ENCODE measurements around the gene SLF2. TPM values are rescaled to one million over a fixed set of nuclear protein-coding genes. Genes with fewer than 3 reads are reported as not detected.

The SLF2 gene
- total and polyA plus RNA-seq, 2 donors from 2014 or later: 6.7 to 29.6 TPM

DNA sequence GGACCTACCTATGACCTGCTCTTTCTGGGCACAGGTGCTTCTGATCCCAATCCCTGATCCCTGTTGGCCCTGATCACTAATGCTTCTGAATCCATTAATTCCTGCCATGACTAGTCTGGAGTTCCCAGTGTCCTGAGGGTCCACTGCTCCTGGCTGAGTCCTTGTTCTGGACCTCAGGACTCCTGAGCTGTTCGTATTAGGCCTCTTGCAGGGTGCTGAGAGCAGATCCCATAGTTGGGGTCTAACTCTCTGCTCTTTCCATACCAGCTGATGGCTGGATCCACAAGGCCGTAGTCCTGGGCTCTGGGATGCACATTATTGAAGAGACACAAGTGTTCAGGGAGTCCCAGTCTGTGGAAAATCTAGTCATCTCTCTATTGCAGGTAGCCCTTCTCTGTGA is 67.5 kb downstream of the SLF2 start:
- DNase-seq (no peak), FAIRE-seq (no peak)

DNA sequence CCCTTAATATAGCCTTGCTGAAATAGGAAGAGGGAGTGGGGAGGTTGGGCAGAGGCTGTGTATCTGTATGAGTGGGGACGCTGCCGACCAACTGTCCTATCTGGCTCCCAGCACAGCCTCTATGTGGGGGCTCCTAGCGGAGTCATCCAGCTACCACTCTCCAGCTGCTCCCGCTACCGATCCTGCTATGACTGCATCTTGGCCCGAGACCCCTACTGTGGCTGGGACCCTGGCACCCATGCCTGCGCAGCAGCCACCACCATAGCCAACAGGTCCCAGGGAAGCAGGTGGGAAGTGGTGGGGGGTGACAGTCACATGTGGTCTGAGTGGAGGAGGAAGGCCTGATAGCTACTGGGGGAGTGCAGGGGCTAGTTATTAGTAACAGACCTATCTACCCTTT is 67.9 kb downstream of the SLF2 start:
- intact Hi-C loops (cut with DNase I): no loop called here
- no peaks in the 10 kb centered on the region for H3K9me3 ChIP-seq (ENCODE audit: control insufficient read depth in 2 of 3, insufficient read depth in 1 of 3, low read length in 3 of 3)
- H3K27me3 ChIP-seq (ENCODE audit: control insufficient read depth, insufficient read depth, low read length): no peaks in the 10 kb centered on the region
- no peak for FAIRE-seq
- no peak overlapping the region for H3K9ac ChIP-seq (ENCODE audit: low read length in 3 of 3)
- no peak for DNase-seq
- no peak overlapping the region for H3K4me3 ChIP-seq (ENCODE audit: low read length in 3 of 3)
- TF ChIP-seq, protein P1, sequence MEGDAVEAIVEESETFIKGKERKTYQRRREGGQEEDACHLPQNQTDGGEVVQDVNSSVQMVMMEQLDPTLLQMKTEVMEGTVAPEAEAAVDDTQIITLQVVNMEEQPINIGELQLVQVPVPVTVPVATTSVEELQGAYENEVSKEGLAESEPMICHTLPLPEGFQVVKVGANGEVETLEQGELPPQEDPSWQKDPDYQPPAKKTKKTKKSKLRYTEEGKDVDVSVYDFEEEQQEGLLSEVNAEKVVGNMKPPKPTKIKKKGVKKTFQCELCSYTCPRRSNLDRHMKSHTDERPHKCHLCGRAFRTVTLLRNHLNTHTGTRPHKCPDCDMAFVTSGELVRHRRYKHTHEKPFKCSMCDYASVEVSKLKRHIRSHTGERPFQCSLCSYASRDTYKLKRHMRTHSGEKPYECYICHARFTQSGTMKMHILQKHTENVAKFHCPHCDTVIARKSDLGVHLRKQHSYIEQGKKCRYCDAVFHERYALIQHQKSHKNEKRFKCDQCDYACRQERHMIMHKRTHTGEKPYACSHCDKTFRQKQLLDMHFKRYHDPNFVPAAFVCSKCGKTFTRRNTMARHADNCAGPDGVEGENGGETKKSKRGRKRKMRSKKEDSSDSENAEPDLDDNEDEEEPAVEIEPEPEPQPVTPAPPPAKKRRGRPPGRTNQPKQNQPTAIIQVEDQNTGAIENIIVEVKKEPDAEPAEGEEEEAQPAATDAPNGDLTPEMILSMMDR (IDR thresholded peaks at IDR 0.05; ENCODE audit: borderline replicate concordance, extremely low read depth, insufficient read depth): no peak
- H3K27ac ChIP-seq (ENCODE audit: low read depth in 2 of 2, low read length in 2 of 2): no peak overlapping the region
- H3K36me3 ChIP-seq (ENCODE audit: control insufficient read depth in 2 of 3, insufficient read depth in 3 of 3, low read length in 3 of 3): peaks cover 3 to 40% (median 24%) of the 10 kb centered on the region in 3 donors
- peaks cover 0 to 6% (median 0%) of the 10 kb centered on the region in 3 donors for H3K4me1 ChIP-seq (ENCODE audit: control insufficient read depth in 2 of 3, insufficient read depth in 2 of 3, low read depth in 1 of 3, low read length in 3 of 3)

More for the DNA sequence above, 67.5 kb downstream of the SLF2 start:
- no peak overlapping the region for H3K9ac ChIP-seq (ENCODE audit: low read length in 3 of 3)
- no peaks in the 10 kb centered on the region for H3K9me3 ChIP-seq (ENCODE audit: control insufficient read depth in 2 of 3, insufficient read depth in 1 of 3, low read length in 3 of 3)
- no peaks in the 10 kb centered on the region for H3K27me3 ChIP-seq (ENCODE audit: control insufficient read depth, insufficient read depth, low read length)
- H3K4me3 ChIP-seq (ENCODE audit: low read length in 3 of 3): no peak overlapping the region
- intact Hi-C loops (cut with DNase I): no loop called here
- H3K36me3 ChIP-seq (ENCODE audit: control insufficient read depth in 2 of 3, insufficient read depth in 3 of 3, low read length in 3 of 3): peaks cover 3 to 40% (median 24%) of the 10 kb centered on the region in 3 donors
- TF ChIP-seq, protein P1 (IDR thresholded peaks at IDR 0.05; ENCODE audit: borderline replicate concordance, extremely low read depth, insufficient read depth): no peak
- peaks cover 0 to 4% (median 0%) of the 10 kb centered on the region in 3 donors for H3K4me1 ChIP-seq (ENCODE audit: control insufficient read depth in 2 of 3, insufficient read depth in 2 of 3, low read depth in 1 of 3, low read length in 3 of 3)
- H3K27ac ChIP-seq (ENCODE audit: low read depth in 2 of 2, low read length in 2 of 2): no peak overlapping the region

DNA sequence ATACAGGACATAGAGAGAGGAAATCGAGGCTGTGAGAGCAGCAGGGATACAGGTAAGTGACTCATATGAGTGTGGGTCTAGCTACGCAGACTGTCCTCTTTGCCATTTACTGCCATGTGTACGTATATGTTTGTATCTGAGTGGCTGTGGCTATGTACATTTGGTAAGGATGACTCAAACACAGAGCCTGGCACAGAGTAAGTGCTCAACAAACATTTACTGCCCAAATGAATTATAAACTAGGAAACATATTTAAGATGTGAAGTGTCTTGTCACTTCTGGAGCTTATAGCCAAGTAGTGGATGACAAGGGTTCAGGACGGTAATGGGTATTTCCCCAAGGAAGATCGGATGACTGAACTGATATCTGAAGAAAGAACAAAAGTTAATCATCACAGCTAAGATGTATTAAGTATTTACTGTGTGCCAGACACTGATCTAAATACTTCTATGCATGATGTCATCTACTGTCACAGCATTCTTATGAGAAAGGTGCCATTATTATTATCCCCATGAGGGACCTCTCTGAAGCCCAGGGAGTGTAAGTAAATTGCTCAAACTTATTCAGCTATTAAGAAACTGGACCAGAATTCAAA is 68.5 kb downstream of the SLF2 start:
- no peaks in the 10 kb centered on the region for H3K9me3 ChIP-seq (ENCODE audit: control insufficient read depth in 2 of 3, insufficient read depth in 1 of 3, low read length in 3 of 3)
- H3K4me3 ChIP-seq (ENCODE audit: low read length in 3 of 3): no peak overlapping the region
- TF ChIP-seq, protein P1 (IDR thresholded peaks at IDR 0.05; ENCODE audit: borderline replicate concordance, extremely low read depth, insufficient read depth): no peak
- H3K27me3 ChIP-seq (ENCODE audit: control insufficient read depth, insufficient read depth, low read length): no peaks in the 10 kb centered on the region
- intact Hi-C loops (cut with DNase I): no loop called here
- no peak for FAIRE-seq
- no peak overlapping the region for H3K9ac ChIP-seq (ENCODE audit: low read length in 3 of 3)
- H3K36me3 ChIP-seq (ENCODE audit: control insufficient read depth in 2 of 3, insufficient read depth in 3 of 3, low read length in 3 of 3): peaks cover 3 to 46% (median 24%) of the 10 kb centered on the region in 3 donors
- H3K4me1 ChIP-seq (ENCODE audit: control insufficient read depth in 2 of 3, insufficient read depth in 2 of 3, low read depth in 1 of 3, low read length in 3 of 3): peaks cover 4 to 11% (median 5%) of the 10 kb centered on the region in 3 donors
- DNase-seq: no peak
- no peak overlapping the region for H3K27ac ChIP-seq (ENCODE audit: low read depth in 2 of 2, low read length in 2 of 2)

Data from kidney (tissue), 14 donors.